HG02885 (cell line): ENCODE data around the gene NSD1.

ENCODE experiments used
- ATAC-seq: cut with Tn5 transposase; IDR thresholded peaks from one replicate; pipeline ENCODE4 v1.9.1; 2021; ENCODE audit warnings: mild to moderate bottlenecking; ENCODE audit not compliant: unreplicated experiment, poor library complexity

Gene NSD1

DNA sequence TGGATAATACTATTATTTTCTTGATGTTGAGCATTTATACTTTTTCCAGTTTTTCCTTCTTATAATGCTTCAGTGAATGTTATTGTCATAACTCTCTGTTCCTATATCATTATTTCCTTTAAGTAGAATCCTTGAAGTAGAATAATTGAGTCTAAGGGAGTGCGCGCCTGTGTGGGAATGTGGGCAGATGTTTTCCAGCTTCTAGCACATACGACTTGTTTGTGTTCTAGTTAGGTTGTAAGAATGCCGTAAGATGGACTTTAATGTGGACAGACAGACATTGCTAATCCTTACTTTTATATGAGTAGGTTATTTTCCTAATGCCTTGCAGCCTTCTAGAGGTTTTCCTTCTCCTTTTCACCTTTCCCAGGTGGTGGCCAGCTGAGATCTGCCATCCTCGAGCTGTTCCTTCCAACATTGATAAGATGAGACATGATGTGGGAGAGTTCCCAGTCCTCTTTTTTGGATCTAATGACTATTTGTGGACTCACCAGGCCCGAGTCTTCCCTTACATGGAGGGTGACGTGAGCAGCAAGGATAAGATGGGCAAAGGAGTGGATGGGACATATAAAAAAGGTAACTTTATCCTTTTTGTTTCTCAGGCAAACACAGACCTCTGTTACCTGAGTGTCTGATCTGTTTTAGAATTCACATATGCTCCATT lies 135.8 kb downstream of the NSD1 start:
- no peak for ATAC-seq

DNA sequence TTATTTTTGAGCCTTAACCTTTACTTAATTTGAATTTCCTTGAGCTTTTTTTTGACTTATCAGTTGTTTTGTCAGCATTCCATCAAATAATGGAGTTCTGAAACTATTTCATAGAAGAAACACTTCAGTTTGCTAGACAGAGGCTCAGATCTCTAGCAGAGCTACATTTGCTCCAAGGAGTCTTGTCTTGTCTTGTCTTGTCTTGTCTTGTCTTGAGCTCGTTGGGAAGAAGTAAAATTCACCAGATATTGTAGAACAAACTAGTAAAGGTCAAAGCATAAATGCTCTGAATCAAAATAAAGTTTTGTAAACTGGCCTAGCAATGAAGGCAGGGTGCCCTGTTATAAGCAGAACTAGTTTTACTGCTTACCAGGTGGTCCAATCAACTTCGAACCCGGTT lies 136.4 kb downstream of the NSD1 start:
- ATAC-seq = no peak

DNA sequence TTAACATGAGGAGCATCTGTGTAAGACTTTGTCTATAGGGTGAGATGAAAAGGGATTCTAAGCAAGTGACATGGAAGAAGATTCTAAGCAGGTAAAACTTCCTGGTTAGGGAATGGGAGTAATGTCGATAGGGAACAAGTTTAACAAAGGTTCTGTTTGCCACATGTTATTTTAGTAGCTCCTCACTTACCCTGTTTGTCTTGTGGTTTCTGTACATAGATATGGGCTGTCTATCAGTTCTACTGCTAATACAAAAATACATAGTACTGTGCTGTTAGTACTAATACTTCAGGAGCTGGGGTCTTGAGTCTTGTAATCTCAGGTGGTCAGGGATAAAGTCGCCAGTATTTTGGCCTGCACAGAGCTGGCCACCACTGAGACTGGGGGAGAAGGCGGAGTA lies 137.1 kb downstream of the NSD1 start:
- no peak for ATAC-seq

DNA sequence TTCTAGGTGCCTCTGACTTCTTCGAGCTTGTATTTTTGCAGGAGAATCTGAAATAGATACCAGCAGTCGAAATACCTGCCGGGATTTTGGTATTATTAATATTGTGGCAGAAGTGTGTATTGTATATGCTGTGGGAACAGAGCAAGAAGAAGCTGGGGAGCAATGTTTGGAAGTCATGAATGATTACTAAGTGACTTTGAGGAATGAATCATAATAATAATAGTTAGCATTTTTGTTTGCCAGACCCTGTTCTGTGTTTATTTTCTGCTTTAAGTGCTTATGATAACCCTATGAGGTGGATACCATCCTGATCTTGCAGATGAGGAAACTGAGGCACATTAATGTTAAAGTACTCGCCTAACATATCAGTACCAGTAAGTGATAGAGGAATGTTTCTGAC lies 137.5 kb downstream of the NSD1 start:
- no peak for ATAC-seq

DNA sequence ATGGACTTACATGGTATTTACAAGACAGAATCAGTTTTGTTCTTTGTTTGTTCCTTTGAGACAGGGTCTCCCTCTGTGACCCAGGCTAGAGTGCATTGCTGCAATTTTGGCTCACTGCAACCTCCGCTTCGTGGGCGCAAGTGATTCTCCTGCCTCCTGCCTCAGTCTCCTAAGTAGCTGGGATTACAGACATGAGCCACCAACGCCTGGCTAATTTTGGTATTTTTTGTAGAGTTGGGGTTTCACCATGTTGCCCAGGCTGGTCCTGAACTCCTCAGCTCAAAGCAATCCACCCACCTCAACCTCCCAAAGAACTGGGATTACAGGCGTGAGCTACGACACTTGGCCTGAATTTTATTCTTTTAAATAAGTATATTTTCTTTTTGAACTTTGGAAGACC lies 142.3 kb downstream of the NSD1 start:
- no peak for ATAC-seq

DNA sequence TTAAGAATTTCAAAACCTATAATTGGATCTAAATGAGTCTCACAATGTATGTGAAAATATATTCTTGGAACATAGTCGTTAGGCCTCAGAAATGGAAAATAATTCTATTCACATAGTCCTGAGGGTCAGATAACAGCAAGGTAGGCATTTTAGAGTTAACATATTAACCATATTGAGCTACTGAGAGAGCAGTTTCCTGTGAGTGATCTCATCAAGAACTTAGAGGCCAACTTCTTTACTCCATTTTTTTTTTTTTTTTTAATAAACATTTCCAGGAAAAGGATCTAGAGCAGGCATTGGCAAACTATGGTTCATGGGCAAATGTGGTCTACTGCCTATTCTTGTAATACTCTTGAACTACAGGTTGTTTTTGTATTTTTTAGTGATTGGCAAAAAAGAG lies 143.3 kb downstream of the NSD1 start:
- no peak for ATAC-seq

DNA sequence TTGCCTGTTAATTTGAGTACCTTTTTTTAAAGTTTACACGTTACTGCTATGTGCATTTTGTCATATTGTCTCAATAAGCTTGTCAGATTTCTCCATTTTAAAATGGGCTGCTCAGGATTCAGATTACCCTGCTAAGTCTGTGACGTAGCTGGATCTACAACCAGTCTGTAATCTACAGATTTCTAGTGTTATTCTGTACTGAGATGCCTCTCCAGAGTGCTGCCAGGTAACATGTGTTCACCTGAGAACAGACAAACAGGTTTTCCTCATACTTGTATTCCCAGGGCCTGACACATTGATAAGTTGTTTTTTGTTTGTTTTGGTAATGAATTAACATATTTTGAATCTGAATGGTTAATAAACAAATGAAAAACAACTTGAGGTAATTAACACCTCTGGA lies 154.6 kb downstream of the NSD1 start:
- ATAC-seq = no peak

DNA sequence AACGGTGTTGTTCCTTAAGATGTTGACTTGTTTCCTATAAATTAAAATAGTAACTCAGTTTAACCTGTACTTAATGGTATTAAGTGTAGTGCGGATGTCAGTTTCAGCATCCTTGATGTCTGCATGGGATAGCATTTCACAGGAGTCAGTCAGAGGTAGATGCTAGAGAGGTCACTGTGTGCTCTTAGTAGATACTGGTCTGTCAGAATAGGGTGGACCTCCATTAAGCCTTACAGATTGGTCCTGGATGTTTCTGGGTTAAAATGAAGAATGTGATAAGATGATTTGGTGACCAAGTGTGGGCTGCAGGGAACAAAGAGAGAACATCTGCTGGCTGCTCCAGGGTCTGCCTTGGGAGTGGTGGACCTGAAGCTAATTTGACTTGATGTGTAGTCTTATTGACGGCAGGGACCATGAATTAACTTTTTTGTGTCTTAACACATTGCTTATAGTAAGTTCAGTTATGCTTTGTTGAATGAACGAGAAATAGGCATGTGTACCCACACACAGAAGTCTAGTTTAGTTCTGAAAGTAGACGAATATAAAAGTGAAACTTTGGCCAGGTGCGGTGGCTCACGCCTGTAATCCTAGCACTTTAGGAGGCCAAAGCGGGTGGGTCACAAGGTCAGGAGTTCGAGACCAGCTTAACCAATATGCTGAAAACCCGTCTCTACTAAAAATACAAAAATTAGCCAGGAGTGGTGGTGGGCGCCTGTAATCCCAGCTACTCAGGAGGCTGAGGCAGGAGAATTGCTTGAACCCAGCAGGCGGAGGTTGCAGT lies 157.4 kb downstream of the NSD1 start:
- no peak for ATAC-seq

DNA sequence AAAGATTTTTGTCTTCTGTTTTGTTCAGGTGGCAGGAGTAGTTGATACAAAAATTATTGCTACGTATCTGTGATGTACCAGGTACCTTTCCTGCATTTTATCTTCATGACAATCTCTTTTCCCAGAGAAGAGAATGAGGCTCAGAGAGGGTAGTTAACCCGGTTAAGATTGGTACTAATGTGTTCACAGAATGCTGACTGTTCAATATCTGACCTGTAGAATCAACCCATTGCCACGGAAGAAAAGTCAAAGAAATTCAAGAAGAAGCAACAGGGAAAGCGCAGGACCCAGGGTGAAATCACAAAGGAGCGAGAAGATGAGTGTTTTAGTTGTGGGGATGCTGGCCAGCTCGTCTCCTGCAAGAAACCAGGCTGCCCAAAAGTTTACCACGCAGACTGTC lies 158.2 kb downstream of the NSD1 start:
- no peak for ATAC-seq

DNA sequence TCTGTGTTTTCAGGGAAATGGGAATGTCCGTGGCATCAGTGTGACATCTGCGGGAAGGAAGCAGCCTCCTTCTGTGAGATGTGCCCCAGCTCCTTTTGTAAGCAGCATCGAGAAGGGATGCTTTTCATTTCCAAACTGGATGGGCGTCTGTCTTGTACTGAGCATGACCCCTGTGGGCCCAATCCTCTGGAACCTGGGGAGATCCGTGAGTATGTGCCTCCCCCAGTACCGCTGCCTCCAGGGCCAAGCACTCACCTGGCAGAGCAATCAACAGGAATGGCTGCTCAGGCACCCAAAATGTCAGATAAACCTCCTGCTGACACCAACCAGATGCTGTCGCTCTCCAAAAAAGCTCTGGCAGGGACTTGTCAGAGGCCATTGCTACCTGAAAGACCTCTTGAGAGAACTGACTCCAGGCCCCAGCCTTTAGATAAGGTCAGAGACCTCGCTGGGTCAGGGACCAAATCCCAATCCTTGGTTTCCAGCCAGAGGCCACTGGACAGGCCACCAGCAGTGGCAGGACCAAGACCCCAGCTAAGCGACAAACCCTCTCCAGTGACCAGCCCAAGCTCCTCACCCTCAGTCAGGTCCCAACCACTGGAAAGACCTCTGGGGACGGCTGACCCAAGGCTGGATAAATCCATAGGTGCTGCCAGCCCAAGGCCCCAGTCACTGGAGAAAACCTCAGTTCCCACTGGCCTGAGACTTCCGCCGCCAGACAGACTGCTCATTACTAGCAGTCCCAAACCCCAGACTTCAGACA lies 160.4 kb downstream of the NSD1 start:
- ATAC-seq = no peak

DNA sequence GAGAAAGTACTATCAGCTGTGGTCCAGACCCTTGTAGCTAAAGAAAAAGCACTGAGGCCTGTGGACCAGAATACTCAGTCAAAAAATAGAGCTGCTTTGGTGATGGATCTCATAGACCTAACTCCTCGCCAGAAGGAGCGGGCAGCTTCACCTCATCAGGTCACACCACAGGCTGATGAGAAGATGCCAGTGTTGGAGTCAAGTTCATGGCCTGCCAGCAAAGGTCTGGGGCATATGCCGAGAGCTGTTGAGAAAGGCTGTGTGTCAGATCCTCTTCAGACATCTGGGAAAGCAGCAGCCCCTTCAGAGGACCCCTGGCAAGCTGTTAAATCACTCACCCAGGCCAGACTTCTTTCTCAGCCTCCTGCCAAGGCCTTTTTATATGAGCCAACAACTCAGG lies 161.1 kb downstream of the NSD1 start:
- no peak for ATAC-seq

DNA sequence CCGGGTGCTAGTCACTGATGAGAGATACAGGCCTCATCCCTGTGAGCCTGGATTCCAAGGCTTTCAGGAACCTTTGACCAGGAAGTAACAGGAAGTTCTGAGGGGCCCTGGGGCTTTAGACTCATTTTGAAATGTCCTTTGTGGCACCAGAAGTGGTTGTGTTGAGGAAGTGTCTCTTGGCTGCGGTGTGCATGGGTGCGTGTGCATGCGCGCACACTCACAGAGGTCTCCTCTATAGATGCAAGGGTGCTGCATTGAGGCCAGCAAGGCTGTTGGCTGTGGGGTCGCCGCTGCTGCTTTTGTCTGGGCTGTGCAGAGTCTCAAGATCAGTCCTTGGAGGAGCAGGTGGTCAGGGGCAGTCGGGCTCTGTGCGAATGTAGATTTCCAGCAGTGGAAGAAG lies 162.4 kb downstream of the NSD1 start:
- no peak for ATAC-seq

DNA sequence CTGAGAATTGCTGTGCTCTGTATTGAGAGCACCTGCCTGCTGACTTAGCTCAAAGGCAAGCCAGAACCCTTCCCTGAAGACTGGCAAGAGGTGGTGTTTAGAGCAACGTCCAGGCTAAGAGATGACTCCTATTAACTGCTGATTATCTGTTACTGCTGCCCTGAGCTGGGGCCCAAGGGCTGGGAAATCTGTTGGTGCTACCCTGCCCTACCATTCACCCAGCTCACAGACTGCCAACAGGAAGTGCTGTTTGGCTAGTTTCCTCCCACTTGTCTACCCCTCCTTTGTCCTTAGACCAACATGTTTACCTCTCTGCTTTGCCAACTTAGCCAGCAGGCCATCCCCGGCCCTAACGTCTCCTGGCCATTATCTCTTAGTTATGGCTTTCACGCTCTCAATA lies 163.0 kb downstream of the NSD1 start:
- ATAC-seq = no peak

DNA sequence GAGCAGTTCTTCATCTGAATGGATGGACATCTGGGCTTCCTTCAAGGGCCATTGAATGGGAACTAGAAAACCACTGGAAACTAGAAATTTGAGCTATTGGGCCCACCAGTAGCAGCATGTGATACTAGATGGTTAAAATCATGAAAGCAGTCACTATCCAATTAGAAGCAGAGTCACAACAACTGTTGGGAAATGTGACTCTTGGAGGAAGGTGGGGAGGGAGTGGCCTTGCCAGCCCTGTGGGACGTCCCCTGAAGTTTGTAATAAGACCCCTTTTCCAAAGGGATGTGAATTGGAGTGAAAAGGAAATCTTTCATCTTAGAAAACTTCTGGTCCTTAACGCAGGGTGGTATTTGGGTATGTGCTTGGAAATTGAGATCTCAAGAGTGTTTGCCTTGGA lies 164.3 kb downstream of the NSD1 start:
- no peak for ATAC-seq

DNA sequence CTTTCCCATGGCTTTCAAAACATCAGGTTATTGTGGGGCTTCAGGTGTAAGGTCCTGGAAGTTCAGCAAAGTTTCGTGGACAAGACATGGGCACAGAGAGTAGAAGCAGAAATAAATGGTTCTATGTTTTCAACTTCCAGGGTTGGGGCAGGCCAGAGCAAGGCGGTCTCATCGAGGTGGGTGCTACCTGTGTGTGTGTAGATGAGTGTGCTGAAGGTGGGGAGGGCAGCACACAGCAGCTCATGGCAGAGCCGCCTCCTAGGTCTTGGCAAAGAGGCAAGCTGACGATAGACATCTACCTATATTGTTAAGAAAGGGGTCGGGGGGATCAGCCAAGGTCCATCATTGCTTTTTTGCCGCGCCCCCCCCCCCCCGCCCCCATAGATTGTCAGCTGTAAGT lies 166.1 kb downstream of the NSD1 start:
- ATAC-seq = no peak

DNA sequence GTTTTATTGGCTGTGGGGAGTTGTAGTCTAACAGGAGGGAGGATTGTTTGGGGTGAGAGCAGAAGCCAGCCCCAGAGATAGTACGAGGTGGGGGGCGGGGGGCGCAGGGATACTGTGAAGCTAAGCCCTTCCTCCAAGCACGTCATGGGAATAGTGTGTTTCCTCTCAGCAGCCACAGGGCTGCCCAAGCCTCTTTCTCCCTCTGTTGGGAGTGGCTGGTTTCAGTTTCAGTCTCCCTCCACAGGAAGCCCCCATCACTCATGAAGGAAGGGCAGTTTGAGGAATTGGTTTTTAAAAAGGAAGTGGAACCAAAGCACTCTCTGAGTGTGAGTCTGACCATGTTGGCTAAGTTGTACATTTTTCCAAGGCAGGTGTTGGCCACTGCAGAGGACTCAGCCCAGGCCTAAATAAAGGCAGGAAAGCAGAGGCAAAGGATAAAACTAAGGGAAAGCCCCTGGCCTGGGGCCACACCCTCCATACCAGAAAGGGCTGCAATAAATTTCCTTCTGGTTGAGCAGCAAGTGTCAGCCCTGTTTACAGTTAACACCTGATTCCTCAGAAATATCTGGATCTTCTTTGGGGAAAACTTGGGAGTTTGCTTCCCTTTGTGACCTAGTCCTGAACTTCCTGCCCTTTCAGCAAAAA lies 166.8 kb downstream of the NSD1 start:
- ATAC-seq = peak; percentile 46

DNA sequence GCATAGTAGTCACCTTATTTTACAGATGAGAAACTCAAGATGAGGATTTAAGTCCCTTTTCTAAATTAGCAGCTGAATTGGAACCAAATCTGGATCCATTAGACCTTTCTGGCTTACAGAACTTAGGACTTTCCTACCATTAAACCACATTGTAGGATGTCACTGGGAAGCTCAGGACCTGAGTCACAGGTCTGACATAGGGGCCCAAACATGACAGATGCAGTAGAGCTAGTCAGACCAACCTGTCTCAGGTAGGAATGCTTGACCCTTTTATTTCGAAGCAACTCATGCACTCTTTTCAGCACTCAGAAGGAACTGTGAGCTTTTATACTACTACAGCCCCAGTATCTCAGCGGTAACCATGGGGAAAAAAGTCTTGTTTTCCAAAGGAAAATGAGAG lies 167.4 kb downstream of the NSD1 start:
- no peak for ATAC-seq

DNA sequence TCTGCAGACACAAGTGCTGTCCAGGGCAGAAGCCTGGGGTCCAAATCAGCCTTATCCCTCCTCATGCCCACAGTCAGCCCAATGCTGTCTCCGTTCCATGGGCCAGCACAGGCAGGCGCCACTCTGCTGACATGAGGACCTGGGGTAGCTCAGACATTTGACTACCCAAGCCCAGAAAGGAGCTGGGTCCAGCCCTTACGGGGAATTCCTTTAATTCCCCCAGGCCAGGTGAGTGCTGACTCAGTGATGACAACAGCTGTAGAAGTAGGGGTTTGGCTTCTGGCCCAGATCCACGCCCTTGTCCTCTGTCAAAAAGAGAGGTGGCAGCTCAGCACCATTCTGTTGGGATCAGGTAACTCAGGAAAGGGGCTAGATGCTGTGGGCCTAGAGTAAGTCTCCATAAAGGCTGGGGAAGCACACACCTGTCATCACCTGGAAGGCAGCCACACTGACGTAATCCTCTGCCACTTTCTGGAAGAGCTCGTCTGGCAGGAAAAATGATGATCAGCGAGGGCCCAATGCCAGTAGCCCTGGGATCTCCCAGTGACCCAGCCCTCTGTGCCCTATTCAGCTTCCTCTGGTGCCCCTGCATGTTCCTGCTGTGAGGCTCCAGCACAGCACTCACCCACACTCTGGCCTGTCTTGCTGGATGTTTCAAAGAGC lies 168.1 kb downstream of the NSD1 start:
- no peak for ATAC-seq

DNA sequence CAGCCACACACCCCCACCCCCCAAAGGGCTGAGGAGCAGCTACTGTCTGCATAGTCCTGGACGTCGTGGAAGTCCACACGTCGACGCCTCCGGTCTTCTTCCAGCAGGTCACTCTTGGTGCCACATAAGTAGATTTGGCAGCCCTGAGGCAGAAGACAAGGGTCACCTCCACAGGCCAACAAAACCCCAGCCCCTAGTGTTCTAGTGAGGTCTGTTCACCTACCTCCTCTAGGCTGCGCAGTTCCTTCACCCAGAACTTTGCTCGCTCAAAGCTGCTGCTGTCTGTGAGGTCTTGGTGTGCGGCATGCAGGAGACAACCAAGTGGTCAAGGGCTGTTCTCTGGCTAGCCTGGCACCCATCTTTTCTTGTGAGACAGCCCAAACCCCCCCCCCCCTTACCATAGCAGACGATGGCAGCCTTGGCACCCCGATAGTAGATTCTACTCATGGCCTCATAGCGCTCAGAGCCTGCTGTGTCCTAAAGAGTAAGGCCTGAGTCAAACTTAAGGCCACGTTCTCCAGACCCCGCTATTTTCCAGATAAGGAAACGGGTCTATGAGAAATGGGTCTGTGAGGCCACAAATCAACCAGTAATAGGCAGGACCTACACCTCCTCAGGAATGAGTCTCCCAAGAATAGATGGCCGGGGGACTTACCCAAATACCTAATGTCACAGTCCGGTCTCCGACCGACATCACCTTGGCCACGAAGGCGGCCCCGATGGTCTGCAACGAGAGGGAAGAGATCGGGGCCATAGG lies 169.0 kb downstream of the NSD1 start:
- ATAC-seq = no peak
